HG02642 (cell line): ENCODE measurements around the gene YIPF7.

ENCODE experiments used
- ATAC-seq: cut with Tn5 transposase; IDR thresholded peaks from one replicate; pipeline ENCODE4 v1.9.1; 2021; ENCODE audit warnings: mild to moderate bottlenecking; ENCODE audit not compliant: unreplicated experiment, poor library complexity

Gene YIPF7

DNA sequence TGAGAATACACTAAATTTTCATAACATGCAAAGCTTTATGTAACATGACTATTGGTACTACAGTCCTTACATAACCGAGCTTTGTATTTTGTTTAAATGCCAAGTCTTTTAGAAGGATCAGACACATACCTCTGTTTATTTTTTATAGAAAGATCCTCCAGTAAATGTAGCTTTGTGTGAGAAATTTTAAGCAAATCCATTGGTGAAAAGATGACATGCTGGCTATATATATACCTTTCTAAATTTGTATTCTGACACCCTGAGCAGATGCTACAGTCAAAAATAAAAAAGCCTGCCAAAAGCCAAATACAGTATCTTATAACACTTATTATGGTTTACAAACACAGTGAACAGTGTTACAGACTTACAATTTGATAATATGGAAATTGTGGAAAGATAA is at the start of gene YIPF7:
TSS of gene YIPF7 (minus strand) at position 201 of the 400 bp plus-strand sequence. CDS start 1,525 bp downstream, outside the sequence.
- ATAC-seq, result no peak

DNA sequence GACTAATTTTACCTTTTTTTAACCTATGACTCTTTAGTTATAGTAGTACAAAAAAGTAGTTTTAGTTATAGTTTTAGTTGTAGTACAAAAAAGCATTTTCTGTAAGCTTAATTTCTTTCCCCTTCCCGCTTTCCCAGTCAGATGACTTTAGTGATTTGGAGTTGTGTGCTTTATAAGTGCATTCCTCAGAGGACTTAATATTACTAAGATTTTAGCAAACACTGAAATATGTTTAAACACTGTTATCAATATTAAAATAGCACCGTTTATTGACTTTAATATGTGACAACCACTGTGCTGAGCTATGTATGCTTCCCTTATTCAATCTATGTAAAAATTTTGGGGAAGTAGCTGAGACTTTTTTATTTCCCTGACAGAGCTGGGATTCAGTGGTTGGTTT is 49.6 kb upstream of the YIPF7 start:
- no peak for ATAC-seq

DNA sequence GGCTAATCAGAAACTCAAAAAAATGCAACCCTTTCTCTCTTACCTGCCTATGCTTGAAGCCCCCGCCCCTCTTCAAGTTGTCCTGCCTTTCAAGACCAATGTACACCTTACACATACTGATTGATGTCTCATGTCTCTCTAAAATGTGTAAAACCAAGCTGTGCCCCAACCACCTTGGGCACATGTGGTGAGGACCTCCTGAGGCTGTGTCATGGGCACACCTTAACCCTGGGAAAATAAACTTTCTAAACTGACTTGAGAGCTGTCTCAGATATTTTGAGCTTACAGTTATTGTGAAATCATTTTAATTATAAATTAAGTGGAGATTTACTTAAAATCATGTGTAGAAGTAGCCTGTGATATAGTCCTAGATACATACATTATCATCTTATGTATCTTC is 49.0 kb upstream of the YIPF7 start:
- ATAC-seq, result no peak

DNA sequence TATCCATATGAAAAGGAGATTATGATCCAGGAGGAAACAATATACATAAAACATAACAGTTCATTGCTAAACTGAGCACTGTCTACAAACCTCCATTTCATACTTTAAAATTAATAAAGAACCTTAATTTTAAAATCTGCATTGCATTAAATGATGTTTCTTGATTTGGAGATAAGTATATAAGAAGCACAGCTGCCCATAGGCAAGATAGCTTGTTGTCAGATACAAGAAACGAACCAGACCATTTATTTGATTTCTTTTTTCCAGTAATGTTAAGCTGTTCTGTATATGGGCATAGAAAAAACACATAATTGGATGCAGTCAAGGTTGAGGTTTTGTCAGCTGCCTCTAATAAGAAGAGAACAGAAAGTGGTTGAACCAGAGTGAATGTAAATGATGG is 33.2 kb upstream of the YIPF7 start:
- no peak for ATAC-seq

DNA sequence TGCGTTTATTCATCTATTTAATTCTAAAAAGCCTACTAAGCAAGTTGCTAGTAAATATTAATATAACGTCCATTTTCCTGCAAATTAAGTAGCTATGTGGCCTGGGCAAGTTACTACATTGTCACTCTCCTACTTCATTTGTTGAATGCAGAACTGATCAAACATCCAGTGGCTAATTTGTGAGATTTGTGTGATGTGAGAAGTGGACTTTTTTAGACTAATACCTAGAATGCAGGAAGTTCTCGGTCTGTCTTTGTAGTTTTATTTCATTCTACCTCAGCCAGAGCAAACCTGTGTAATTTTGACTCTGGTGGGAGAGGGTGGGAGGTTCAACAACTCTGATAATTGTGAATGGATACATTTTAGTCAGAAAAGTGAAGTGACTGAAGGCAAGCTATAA is 27.6 kb upstream of the YIPF7 start:
- ATAC-seq, result peak; percentile 2

DNA sequence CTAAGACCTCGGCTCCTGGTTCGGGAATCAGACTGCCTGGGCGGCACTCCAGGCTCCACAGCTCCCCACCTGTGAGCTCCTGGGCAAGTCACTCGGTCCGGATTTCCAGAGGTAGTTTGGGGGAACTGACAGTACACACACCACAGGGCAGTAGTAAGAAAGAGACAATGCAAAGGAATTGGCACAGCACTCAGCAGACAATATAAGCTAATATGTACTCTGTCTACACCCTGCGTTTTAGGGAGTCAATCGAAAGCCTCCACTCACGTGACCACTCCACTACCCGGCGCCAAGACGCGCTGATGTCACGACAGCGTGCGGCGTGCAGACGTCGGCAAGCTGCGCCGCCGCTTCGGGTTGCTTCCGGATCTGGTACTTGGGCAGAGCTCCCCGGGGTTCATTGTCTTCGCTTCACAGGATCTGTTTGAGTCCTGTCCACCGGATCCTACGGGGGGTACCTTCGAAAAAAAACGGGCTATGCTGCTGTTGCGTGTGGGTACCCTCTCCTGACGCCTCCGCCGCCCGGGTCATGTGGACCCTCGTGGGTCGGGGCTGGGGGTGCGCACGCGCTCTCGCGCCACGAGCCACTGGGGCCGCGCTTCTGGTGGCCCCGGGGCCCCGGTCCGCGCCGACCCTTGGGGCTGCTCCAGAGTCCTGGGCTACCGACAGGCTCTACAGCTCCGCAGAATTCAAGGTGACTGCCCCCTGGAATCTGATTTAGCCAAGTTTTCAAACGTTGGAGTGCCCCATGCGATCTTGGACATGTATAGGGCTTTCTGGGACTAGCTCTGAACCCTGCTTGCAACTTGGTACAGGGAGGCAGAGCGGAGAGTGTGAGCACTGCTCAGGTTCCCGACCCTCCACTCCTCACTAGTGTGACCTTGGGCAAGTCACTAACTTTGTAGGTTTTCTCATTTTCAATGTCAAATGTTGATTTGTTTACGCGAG is 26.9 kb upstream of the YIPF7 start, which contains the start of gene GUF1:
TSS of gene GUF1 (plus strand) at position 327 of the 948 bp plus-strand sequence. CDS start at position 530, 203 bp downstream.
- peak; percentile 98 for ATAC-seq

DNA sequence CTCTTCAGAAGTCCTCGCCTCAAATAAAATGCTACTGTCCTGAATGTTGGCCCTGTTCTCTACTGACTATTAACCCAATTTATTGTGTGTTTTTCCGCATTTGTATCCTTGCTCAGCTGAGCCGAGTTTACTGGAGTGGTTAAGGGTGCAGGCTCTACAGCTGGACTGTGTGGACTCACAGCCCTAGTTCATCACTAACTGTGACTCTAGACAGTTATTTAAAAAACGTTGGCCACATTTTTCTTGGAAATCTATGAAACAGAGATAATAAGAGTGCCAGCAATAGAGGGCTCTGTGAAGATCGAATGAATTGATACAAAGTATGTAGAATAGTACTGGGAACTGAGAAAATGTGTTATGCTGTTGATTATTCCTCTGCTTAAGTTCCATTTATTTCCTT is 23.9 kb upstream of the YIPF7 start:
- no peak for ATAC-seq

DNA sequence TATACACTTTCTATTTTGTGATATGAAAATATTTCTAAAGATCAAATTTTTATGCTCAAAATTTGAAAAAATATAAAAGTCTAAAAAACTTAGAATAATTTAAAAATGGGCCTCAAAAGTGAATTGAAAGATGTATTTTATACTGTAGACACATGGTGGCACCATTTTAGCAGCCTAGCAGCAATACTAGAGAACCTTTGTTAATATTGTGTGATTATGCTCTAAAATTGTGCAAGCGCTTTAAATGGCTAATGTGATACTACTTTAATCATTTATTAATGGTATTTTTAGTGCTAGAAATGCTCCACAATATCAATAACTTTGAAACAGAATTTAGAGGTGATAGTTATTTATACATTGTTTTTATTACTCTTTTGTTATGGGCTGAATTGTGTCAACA is 23.0 kb upstream of the YIPF7 start:
- no peak for ATAC-seq

DNA sequence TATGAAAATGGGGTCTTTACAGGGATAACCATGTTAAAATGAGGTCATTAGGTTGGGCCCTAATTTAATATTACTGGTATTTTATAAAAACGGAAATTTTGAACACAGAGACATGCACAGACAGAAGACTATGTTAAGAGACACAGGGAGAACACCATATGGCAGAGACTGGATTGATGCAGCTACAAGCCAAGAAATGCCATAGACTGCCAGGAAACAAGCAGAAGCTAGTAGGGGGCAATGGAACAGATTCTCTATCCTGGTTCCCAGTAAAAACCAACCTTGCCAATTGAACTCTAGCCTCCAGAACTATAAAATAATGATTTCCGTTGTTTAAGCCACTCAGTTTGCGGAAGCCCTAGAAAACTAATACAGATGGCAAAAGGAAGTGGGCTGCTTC is 20.2 kb upstream of the YIPF7 start:
- ATAC-seq, result no peak

DNA sequence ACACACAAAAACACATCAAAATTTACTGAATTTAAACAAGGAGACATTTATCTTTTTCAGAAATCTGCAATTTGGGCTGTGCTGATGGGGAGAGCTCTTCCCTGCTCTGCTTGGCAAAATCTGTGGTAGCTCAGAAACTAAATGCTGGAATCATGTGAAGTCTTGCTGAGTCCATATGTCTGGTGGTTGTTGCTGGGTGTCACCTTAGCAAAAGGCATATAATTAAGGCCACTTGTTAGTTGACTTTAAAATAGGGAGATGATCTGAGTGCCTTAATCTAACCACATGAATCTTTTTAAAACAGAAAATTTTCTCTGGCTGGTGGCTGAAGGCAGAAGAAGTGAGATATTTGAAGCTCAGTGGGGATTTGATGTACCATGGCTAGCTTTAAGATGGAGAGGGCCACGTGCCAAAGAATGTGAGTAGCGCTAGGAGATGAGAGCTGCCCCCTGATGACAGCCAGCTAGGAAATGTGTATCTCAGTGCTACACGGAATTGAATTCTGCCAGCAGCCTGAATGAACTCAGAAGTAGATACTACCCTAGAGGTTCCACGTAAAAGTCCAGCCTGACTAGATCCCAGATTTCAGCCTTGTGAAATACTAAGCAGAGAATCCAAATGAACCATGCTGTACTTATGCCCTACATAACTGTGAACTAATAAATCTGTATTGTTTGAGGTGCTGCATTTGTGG is 19.2 kb upstream of the YIPF7 start:
- ATAC-seq, result no peak

DNA sequence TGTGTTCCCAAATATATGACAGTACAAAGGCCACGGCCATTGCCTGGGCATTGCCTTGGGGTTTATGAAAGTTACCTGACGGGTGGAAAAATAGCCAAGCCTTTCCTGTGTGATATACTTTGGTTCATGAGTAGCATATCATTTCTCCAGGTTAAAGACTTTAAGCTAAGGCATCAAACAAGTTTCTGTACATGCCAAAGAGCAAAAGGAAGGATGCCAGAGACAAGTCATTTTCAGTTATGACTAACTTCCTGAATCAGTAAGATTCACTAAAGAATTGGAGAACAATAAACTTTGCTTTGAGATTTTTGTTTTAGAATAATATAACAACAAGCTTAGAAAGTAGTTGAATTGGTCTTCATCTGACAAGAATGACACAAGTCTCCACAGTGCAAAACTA is 17.1 kb upstream of the YIPF7 start:
- no peak for ATAC-seq

DNA sequence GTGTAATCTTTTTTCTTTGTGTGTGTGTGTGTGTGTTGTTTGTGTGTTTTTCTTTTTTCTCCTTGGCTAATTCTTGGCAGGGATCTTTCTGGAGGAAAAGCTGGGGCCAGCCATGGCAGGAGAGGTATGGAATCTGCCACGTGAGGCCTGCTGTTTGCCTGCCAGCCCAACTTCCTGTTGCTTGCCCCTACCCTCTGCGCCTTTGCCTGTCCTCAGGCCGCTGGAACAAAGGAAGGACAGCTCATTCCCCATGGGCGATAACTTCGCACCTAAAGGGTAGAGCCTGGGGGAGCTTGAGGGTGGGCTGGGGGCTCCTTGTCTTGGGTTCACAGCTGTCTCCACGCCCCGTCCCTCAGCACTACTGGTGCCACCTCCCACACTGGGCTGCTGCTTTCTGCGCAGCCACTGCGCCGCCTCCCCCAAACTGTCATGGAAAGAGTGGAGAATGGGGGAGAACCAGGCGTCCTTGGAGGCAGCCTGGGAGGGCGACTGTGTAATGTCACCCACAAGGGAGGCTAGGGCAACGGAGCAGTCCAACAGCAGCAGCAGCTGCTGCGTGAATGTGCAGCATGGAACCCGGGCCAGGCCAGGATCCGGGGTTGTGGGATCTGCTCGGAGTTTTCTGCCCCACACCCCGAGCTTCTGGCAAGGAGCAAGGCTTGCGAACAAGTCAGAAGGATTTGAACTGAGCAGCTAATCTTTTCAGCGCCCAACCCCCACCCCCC is 12.3 kb upstream of the YIPF7 start:
- ATAC-seq, result no peak

DNA sequence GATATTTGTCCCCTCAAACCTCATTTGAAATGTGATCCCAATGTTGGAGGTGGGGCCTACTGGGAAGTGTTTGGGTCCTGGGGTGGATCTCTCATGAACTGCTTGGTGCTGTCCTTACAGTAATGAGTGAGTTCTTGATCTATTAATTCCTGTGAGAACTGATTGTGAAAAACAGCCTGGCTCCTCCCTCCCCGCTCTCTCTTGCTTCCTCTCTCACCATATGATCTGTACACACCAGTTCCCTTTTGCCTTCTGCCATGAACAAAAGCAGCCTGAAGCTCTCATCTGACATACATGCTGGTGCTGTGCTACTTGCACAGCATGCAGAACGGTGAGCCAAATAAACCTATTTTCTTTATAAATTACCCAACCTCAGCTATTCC is 11.2 kb upstream of the YIPF7 start:
- ATAC-seq, result peak; percentile 44

DNA sequence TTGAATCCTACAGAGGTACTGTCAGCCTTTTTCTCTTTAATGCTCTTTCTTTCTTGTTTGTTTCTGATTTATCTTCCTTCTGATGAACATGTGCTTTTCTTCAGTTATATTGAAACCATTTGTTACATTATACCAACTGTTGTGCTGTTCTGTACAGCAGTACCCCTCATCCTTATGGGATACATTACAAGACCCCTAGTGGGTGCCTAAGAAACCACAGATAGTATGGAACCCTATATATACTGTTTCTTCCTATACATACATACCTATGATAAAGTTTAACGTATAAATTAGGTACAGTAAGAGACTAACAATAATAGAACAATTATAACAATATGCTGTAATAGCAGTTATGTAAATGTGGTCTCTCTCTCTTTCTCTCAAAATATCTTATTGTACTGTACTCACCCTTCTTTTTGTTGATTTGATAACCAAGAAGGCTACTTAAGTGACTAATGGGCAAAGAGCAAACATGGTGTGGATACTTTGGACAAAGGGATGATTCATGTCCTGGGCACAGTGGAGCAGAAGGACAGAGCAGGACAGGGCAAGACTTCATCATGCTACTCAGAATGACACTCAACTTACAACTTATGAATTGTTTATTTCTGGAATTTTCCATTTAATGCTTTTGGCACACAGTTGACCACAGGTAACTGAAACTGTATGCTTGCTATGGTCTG is 10.7 kb upstream of the YIPF7 start:
- ATAC-seq, result no peak

DNA sequence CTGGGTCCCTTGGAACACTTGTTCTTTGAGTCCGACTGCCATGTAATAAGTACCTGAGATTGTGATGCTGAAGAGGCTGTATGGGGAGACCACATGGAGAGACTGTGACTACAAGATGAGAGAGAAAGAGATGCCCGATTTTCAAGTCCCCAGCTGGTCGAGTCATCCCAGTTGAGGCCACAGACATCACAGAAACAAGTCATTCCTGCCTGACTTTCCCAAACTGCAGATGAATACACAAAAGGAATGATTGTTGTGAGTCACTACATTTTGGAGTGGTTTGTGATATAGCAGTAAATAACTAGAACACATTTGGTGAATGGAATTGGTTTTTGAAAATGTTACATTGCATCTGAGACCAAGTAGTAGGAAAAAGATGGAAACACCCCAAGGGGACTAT is 9.0 kb upstream of the YIPF7 start:
- ATAC-seq, result no peak

DNA sequence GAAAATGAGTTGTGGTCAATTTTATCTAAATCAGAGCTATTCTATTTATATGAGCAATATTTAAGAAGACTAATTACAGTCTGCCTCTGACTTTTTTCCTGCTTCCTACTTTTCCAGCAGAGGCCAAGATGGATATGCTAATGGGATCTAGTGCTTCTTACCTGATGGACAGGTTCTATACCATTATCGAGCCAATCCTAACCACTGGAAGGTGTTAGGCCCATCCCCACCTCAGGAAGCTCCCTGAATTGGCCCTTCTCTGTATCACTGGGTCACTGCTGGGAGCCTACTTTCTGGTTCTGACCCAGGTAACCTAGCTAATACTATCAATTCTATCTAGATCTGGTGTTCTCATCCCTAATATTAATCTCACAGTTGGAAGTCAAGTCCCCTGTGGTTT is 577 bp upstream of the YIPF7 start:
- no peak for ATAC-seq

DNA sequence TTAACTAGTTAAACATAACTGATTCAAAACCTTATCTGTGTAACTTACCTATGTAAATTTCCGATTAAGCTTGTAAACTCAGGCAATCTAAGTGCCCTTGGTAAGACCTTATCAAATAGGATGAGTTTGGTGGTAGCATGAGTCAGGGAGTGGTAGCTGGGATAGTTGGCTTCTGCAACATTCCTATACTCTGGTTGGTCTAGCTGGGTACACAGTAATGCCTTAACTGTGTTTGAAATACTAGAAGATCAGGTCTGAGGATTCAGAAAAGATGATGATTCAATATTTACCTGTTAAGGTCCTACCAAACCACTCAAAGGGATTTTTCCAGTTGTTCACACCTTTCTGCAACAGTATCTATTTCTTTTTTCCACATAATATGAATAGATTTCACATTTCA is 5.3 kb downstream of the YIPF7 start:
- ATAC-seq, result no peak

DNA sequence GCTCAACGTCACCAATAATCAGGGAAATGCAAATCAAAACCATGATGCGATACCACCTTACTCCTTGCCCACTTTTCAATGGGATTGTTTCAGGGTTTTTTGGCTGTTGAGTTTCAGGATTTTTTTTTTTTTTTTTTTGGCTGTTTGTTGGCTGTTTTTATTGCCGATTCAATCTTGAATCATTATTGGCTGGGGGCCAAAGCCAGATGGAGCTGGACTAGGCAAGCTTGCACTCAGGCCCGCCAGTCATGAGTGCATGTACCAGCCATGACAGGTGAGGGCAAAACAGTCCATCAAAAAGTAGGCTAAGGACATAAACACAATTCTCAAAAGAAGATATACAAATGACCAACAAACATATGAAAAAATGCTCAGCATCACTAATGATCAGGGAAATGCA is 13.3 kb downstream of the YIPF7 start:
- ATAC-seq, result no peak

DNA sequence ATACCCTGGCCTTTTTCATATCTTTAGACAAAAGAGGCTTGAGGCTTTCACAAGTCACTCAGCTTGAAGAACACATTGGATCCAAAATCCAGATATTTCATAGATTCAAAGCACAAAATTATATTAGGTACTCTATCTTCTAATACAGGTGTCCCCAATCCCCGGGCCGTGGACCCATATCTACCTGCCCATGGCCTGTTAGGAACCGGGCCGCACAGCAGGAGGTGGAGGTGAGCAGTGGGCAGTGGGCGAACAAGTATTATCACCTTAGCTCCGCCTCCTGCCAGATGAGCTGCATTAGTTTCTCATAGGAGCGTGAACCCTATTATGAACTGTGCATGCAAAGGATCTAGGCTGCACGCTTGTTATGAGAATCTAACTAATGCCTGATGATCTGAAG is 18.7 kb downstream of the YIPF7 start:
- ATAC-seq, result no peak

DNA sequence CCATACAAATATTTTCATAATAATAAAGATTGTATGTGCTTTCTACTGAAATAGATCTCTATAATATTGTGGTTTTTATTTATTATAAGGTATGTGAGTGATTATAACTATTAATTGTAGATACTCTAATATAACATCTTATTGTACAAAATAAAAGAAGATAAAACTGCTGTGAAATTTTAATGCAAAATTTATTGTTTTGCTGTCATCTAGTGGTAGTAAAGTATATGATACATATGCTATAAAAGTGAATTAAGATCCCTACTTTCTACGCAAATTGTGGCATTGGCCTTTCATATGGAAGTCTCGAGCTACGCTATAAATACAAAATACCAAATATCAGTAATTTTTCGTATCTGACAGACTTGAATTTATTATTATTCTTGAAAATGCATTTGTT is 19.3 kb downstream of the YIPF7 start:
- ATAC-seq, result no peak
